Measurements from ENCODE around the gene GLP1R.

GRCh38 chr6:39104528-39104927 lies 55.9 kb downstream of the GLP1R start:
- TF ChIP-seq EZH2 (IDR thresholded peaks at IDR 0.05; ENCODE audit: low read length): no peak
- TF ChIP-seq, protein P1, sequence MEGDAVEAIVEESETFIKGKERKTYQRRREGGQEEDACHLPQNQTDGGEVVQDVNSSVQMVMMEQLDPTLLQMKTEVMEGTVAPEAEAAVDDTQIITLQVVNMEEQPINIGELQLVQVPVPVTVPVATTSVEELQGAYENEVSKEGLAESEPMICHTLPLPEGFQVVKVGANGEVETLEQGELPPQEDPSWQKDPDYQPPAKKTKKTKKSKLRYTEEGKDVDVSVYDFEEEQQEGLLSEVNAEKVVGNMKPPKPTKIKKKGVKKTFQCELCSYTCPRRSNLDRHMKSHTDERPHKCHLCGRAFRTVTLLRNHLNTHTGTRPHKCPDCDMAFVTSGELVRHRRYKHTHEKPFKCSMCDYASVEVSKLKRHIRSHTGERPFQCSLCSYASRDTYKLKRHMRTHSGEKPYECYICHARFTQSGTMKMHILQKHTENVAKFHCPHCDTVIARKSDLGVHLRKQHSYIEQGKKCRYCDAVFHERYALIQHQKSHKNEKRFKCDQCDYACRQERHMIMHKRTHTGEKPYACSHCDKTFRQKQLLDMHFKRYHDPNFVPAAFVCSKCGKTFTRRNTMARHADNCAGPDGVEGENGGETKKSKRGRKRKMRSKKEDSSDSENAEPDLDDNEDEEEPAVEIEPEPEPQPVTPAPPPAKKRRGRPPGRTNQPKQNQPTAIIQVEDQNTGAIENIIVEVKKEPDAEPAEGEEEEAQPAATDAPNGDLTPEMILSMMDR (optimal IDR thresholded peaks at IDR 0.05 in 1 of 3, IDR thresholded peaks at IDR 0.05 in 1 of 3, conservative IDR thresholded peaks at IDR 0.05 in 1 of 3; ENCODE audit: extremely low read depth in 1 of 3, insufficient read depth in 2 of 3, low read length in 3 of 3): no peak

All from keratinocyte (primary cell).